GM12875 (cell line): Measurements from ENCODE around the gene EYA3.
A peak's percentile ranks its signal among the peaks of the same experiment; 100 is the strongest.

Experiments used
- H3K4me3 ChIP-seq: one replicate; pipeline ENCODE4 v1.5.1; 2011; ENCODE audit warnings: low read depth, low read length, control low read depth
- CTCF ChIP-seq: IDR thresholded peaks from 2 replicates; pipeline ENCODE4 v1.5.1; 2011; ENCODE audit warnings: low read depth, mild to moderate bottlenecking, control low read depth, inconsistent platforms, low read length, moderate library complexity, borderline replicate concordance; ENCODE audit not compliant: insufficient read depth

EYA3 gene

GRCh38 chr1:27981145-27981544, 107.3 kb downstream of the EYA3 start:
- no peak for TF ChIP-seq CTCF
- H3K4me3 ChIP-seq = no peak overlapping the region

DNA sequence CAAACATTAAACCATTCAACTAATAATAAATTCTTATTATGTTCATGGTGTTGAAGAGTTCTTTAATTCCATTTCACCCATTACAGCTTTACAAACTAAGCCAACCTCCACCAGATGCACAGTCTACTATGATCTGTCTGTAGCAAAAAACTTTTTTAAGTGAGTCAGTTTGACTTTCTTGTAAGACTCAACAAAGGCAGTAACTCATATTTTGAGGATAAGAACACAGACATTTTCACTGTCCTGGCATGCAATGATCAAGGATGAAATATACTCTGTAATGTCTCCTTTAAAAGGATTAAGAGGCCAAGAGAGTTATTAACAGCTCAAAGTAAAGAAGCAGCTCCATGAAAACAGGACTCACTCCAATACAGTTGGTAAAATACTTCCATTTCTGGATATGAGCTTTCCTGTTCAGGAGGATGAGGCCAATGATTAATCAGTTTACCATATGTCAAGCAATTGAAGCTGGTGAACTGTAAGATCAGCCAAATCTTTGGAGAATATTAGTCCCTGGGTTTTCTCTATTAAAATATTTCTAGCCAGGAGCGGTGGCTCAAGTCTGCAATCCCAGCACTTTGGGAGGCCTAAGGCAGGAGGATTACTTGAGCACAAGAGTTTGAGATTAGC, 108.1 kb downstream of the EYA3 start:
- H3K4me3 ChIP-seq = no peak overlapping the region
- no peak for TF ChIP-seq CTCF

DNA sequence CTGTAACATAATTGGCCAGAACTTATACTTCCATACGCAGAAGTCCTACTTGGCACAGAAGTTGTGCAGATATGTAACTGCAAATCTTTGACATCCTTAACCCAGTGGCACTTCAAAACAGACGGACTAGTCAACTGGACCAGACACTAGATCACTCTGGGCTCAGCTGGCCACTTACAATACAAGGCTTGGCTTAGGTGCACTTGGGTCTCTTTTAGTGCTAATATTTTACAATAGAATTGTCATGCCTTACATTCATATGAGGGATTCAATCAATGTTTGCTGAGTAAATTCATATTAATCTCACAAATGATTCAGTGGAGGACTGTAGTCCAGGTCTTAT, 108.6 kb downstream of the EYA3 start:
- no peak overlapping the region for H3K4me3 ChIP-seq
- TF ChIP-seq CTCF = no peak

DNA sequence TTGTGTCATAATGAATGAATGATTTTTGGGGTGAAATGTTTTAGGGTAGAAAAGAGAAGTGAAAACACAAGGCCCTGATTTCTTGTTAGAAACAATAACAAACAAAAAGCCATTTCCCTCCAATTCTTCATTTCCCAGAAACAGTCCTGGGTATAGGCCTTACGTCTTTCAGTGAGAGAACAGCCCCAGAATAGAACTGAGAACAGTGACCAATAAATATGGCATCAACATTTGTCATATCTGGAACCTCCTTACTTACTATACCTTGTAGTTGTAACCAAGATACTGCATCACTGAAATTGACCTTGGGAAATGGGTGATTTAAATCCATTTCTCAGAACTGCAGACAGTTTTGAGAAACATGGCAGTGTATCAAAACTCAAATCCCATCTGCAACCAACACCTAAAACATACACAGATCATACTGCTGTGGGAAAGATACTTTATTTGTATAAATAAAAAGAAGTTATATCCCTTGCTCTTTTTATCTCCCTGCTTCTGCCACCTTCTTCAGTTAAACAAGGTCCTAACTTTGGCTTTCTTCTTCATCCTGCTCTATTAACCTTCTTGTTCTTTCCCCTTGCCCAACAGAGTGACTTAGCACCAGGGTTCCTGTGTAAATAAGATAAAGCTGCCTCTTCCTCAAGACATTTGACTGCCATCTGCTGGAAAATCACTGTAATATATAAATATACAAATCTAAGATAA, 109.1 kb downstream of the EYA3 start:
- no peak overlapping the region for H3K4me3 ChIP-seq
- TF ChIP-seq CTCF = 0 out of 2 replicates have a peak, but pooled peaks have one; percentile 8

DNA sequence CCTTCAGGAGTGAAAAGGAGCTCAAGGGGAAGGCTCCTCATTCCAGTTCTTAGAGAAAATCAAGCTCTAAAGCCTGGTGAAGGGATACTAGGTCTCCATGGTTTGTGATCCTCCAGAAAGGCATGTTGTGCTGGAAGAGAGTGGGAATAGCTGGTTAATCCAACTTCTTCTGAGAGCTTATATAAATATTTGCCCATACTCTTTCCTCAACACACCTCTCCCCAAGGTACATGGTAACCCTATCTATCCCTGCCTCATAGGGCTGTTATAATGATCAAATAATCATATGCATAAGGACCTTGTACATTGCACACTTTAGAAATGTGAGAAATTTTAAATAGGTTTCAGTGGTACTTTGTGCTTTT, 114.0 kb downstream of the EYA3 start:
- TF ChIP-seq CTCF = no peak
- H3K4me3 ChIP-seq = no peak overlapping the region

DNA sequence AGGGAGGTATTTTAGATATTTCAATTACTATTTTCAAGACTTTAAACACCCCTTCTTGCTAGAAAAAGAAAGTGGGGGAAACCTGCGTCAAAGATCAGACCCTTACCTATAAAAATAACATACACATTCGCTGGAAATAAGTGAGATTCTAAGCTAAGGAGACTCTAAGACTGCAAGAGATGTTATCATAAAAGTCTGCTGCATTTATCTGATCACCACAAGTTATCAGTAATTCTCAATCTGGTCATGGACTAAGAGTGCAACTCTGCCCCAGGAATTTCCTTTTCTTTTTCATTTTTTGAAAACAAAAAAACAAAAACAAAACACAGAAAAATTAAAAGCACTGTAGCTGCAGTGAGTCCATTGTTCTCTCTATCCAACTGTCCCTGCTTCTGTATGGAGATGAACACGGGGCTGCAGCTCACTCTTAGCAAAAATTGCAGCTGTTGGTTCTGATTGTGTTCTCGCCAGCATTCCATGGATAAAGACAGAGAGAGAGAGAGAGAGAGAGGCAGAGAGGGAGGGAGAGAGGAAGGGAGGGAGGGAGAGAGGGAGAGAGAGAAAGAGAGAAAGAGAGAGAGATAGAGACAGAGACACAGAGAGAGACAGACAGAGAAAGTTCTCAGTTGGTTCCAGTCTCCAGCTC, 114.5 kb downstream of the EYA3 start:
- H3K4me3 ChIP-seq = no peak overlapping the region
- no peak for TF ChIP-seq CTCF

GRCh38 chr1:27972141-27972540, 116.3 kb downstream of the EYA3 start:
- TF ChIP-seq CTCF = no peak
- H3K4me3 ChIP-seq = no peak overlapping the region
